GM12801 (cell line): Measurements from ENCODE around the gene PHB1.

Experiments
- CTCF ChIP-seq: IDR thresholded peaks from one replicate; pipeline ENCODE4 v1.5.1; 2011; ENCODE audit warnings: control low read depth; ENCODE audit not compliant: insufficient read length; ENCODE audit errors: extremely low read depth

Gene PHB1

DNA sequence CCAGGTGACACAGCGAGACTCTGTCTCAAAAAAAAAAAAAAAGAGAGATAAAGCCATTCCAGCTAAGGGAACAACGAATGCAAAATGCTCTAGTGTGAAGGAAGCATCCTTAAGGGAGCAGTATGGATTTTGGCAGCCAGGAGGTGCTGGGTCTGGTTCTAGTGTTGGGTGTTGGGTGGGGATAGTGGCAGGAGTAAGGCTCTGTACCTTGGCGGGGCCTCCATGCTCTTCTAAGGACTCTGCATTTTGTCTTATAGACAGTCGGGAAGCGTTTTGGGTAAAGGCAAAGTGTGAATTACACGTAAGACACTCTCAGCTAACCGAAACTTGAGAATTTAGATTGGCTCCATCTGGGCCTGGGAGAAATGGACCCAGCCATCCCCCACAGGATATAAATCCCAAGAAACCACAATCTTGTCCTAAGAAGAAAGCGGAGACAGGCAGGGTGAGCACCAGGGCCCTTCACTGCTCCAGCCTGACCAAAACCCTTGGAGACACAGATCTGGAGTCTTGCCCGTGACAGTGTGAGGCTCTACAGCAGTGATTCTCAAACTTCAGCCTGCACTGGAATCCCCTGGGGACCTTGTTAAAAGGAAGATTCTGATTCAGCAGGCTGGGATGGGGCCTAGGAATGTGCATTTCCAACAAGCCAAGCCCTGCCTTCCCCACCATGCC lies 33.1 kb upstream of the PHB1 start:
- TF ChIP-seq CTCF: no peak

DNA sequence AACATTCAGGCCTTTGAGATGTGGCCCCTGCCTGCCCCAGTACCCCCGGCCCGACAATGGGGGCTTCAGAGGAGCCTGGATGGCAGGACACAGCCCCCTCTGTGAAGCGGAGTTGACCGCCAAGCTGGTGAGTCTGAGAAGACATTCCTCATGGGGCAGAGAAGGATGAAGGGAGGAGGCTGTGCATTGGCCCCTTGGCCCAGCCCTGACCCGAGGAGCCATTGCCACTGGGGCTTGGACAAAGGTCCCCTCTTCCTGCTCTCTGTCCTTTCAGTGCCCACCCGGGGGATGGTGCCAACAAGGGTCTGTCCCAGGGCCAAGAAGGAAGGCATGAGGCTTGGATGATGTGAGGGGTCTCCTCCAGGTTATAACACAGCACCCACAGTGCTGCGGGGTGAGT lies 30.9 kb upstream of the PHB1 start:
- no peak for TF ChIP-seq CTCF

GRCh38 chr17:49444384-49444783 lies 29.7 kb upstream of the PHB1 start:
- no peak for TF ChIP-seq CTCF

DNA sequence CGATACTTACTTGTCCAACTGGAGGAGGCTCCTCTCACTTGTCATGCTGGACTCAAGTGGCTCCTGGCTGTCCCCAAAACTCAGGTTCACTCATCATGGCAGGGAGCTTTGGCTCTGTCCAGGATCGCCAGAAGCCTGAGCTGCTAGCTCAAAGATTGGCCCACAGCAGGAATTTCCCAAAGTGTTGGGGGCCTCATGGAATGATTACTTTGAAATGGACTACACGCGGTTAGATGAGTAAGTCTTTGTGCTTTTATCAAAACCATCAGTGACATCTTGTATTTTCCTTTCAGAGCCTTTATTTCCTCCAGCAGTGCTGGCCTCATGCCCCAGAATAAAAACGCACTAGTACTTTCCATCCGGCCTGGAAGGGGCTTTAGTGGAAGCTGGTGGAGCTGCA lies 29.2 kb upstream of the PHB1 start:
- no peak for TF ChIP-seq CTCF

GRCh38 chr17:49442041-49442440 lies 27.4 kb upstream of the PHB1 start:
- no peak for TF ChIP-seq CTCF

DNA sequence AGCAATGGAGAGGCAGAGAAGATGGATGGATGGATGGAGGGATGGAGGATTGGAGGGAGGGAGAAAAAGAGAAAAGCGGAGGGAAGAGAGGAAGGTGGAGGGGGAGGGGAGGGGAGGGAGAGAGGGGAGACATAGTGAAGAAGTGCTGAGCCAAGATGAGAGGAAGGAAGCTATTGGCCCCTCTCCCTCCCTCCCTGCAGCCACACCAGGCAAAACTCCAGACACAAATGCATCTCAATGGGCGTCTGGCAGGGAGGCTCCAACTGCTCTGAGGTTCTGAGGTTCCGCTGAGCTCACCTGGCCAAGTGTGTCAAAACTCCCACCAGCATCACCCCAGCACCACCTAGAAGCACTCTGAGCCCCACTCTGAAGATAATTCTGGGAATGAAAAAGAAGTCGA lies 26.9 kb upstream of the PHB1 start:
- TF ChIP-seq CTCF: no peak

DNA sequence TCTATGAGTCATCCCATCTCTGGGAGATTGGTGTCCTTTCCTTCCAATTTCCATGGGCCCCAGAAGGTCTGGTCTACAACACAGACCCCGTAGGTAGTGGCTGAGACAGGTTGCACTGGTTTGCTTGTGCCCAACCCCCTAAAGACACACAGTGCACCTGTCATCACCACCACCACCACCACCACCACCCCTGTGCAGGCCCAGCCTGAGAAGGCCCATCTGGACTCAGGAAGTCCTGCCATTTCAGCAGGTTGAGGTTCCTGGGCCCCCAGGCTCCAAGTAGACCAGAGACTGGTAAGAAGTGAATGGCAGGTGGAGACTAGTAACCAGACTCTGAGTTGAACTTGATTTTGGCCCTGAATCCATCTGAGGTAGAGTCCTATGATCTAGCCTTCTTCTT lies 25.9 kb upstream of the PHB1 start:
- TF ChIP-seq CTCF: no peak
